ENCODE data around the gene SRCIN1.

DNA sequence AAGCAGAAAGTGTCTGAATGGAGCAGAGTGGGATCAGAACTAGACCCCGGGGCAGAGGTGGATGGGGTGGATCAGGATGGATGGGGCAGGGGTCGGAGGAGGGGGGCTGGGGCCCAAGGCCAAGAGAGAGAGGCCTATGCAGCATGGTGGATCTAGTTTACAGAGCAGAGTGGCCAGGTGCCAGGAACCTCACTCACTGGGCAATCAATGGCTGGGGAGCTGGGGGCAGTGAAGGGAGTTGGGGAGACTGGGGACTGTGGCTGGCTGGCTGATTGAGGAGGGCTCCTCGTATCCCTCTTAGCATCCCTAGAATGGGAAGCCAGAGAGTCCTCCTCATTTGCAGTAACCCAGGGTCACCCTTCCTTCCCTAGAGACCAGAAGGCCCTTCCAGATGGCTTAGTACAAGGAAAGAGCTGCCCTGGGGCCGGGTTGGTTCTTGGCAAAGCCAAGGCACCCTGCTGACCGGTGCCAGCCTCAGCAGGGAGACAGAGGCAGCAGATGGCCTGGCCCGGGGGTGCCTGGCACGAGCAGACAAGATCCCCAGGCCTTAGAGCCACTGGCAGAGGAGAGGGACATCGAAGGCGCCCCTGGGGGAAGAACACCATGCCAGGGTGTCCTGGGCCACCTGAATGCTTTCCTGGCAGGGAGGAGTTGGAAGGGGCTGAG lies 36.8 kb downstream of the SRCIN1 start:
- TF ChIP-seq, protein P1, sequence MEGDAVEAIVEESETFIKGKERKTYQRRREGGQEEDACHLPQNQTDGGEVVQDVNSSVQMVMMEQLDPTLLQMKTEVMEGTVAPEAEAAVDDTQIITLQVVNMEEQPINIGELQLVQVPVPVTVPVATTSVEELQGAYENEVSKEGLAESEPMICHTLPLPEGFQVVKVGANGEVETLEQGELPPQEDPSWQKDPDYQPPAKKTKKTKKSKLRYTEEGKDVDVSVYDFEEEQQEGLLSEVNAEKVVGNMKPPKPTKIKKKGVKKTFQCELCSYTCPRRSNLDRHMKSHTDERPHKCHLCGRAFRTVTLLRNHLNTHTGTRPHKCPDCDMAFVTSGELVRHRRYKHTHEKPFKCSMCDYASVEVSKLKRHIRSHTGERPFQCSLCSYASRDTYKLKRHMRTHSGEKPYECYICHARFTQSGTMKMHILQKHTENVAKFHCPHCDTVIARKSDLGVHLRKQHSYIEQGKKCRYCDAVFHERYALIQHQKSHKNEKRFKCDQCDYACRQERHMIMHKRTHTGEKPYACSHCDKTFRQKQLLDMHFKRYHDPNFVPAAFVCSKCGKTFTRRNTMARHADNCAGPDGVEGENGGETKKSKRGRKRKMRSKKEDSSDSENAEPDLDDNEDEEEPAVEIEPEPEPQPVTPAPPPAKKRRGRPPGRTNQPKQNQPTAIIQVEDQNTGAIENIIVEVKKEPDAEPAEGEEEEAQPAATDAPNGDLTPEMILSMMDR (IDR thresholded peaks at IDR 0.05; ENCODE audit: low read depth, low read length, missing input control) = no peak
- TF ChIP-seq TAF1 (conservative IDR thresholded peaks at IDR 0.05) (no peak), RAD21 (IDR thresholded peaks at IDR 0.05) (no peak), SP1 (IDR thresholded peaks at IDR 0.05) (no peak), YY1 (IDR thresholded peaks at IDR 0.05) (no peak), JUND (IDR thresholded peaks at IDR 0.05) (no peak), GABPA (IDR thresholded peaks at IDR 0.05 in 1 of 2, conservative IDR thresholded peaks at IDR 0.05 in 1 of 2) (no peak)
- TF ChIP-seq, protein P2, sequence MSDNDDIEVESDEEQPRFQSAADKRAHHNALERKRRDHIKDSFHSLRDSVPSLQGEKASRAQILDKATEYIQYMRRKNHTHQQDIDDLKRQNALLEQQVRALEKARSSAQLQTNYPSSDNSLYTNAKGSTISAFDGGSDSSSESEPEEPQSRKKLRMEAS (IDR thresholded peaks at IDR 0.05) = no peak
- TF ChIP-seq, protein P3, sequence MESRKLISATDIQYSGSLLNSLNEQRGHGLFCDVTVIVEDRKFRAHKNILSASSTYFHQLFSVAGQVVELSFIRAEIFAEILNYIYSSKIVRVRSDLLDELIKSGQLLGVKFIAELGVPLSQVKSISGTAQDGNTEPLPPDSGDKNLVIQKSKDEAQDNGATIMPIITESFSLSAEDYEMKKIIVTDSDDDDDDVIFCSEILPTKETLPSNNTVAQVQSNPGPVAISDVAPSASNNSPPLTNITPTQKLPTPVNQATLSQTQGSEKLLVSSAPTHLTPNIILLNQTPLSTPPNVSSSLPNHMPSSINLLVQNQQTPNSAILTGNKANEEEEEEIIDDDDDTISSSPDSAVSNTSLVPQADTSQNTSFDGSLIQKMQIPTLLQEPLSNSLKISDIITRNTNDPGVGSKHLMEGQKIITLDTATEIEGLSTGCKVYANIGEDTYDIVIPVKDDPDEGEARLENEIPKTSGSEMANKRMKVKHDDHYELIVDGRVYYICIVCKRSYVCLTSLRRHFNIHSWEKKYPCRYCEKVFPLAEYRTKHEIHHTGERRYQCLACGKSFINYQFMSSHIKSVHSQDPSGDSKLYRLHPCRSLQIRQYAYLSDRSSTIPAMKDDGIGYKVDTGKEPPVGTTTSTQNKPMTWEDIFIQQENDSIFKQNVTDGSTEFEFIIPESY (IDR thresholded peaks at IDR 0.05) = no peak
- TF ChIP-seq, protein P4, sequence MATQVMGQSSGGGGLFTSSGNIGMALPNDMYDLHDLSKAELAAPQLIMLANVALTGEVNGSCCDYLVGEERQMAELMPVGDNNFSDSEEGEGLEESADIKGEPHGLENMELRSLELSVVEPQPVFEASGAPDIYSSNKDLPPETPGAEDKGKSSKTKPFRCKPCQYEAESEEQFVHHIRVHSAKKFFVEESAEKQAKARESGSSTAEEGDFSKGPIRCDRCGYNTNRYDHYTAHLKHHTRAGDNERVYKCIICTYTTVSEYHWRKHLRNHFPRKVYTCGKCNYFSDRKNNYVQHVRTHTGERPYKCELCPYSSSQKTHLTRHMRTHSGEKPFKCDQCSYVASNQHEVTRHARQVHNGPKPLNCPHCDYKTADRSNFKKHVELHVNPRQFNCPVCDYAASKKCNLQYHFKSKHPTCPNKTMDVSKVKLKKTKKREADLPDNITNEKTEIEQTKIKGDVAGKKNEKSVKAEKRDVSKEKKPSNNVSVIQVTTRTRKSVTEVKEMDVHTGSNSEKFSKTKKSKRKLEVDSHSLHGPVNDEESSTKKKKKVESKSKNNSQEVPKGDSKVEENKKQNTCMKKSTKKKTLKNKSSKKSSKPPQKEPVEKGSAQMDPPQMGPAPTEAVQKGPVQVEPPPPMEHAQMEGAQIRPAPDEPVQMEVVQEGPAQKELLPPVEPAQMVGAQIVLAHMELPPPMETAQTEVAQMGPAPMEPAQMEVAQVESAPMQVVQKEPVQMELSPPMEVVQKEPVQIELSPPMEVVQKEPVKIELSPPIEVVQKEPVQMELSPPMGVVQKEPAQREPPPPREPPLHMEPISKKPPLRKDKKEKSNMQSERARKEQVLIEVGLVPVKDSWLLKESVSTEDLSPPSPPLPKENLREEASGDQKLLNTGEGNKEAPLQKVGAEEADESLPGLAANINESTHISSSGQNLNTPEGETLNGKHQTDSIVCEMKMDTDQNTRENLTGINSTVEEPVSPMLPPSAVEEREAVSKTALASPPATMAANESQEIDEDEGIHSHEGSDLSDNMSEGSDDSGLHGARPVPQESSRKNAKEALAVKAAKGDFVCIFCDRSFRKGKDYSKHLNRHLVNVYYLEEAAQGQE (IDR thresholded peaks at IDR 0.05) = no peak
